ENCODE data around the gene DNAI1. TPM values are rescaled to one million over a fixed set of nuclear protein-coding genes. Genes with fewer than 3 reads are reported as not detected.

Gene DNAI1
- total RNA-seq, 8 experiments from 2014 or later, result 0.61 to 11.5 (median 2.4) TPM

DNA sequence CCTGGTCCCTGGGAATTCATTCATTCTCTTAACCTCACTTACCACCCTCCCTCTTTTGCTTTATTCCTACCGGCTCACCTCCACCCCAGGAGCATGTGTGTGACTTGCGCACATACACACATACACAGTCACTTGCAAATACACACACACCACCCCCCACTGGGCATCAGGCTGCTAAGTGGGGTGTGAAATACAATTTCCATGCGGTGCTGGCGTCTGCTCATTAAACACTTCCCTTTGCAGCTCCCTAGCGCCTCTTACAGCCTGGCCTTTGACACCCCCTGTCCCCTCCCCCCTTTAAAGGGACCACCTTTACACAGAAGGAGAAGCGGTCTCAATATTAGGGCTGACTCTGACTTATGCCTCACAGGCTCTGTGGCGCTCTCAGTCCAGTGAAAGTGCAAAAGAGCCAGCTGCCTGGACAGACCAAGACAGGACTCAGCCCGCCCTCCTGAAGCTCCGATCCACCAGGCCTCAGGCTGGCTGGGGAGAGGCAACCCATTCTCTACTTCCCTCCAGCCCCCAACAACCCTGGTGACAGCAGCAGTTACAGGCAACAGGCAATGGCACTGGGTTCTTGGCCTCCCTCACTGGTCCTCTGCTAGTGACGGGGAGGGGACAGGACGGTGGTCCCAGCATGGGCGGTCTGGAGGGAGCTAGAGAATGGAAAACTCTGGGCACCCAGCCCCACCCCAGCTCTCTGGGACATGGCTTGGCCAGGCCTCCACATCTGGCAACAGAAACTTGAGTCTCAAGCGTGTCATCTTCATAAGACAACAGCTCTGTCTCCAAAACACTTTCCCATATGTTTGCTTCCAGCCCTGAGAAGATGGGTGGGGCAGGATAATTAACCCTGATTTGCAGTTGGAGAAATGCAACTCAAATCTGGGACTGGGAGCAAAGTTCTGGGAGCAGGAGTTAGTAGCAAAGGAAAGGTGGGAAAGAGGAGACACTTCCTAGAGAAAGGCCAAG, 52.2 kb downstream of the DNAI1 start:
- WGBS, 10 experiments, result 0 to 82% (median 24%) methylated on average over 1 to 5 of the region's 13 CpGs; no CpG with 5 or more reads in 5 of the 10 experiments
- Histone ChIP-seq H3K4me1 (replicated peaks in 1 of 2) (peaks cover 47 to 56% of the 10 kb centered on the region in 2 donors), H3K27ac (peak overlapping the region; percentile 58 to 72), H3K4me3 (no peak overlapping the region)
- in situ Hi-C loops (cut with MboI; ENCODE audit: low pct_unique_long_range_greater_than_20kb in 2 of 9, low sequenced_read_pairs in 9 of 9, unreplicated experiment in 9 of 9), result no loop called here
- peak; percentile 14 to 68 (median 57) for ATAC-seq (replicated peaks in 6 of 8)

- ATAC-seq (replicated peaks in 6 of 8), result peak; percentile 16 to 73 (median 36)
- 0 to 80% (median 37%) methylated on average over 1 to 4 of the region's 9 CpGs; no CpG with 5 or more reads in 3 of the 10 experiments for WGBS, 10 experiments
- Histone ChIP-seq H3K27ac (peak overlapping the region in 1 of 2 donors; percentile 68), H3K4me1 (replicated peaks in 1 of 2) (peaks cover 47 to 56% of the 10 kb centered on the region in 2 donors), H3K4me3 (no peak overlapping the region)
- in situ Hi-C loops (cut with MboI; ENCODE audit: low pct_unique_long_range_greater_than_20kb in 2 of 9, low sequenced_read_pairs in 9 of 9, unreplicated experiment in 9 of 9), result no loop called here
These were observed 53.8 kb downstream of the DNAI1 start for GRCh38 chr9:34512131-34513078.

DNA sequence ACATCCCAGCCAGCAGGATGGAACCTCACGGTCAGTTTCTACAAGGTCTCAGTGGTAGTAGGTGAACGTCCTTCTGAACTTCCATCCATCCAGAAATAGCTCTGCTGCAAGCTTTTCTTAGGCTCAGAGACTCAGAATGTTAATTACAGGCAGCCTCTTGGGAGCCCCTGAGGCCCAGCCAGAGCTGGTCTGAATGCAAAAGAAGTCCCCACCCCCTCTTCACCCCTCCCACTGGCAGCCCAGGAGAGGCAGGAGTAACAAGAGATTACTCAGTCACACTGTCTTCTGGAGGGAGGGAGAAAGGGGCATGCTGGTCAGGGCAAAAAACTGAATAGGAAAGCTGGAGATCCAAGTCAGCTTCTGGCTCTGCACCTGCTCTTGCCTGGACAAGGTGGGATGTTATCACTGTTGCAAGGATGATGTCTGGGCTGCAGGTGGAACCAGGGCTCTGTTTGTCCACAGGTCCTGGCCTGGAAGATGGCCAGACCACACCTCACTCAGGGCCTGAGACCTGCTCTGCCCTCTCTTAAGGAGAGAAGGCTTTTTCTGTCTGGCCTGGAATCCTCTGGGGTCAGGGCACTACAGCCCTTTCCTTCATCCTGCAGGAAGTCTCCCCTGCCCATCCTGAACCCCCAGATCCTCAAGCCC, 55.1 kb downstream of the DNAI1 start:
- WGBS, 10 experiments, result 0 to 50% (median 14%) methylated on average over 1 to 2 of the region's 2 CpGs; no CpG with 5 or more reads in 3 of the 10 experiments
- H3K27ac ChIP-seq, result peak overlapping the region; percentile 21 to 50
- peak; percentile 63 to 86 (median 80) for ATAC-seq (replicated peaks in 6 of 8)
- H3K4me1 ChIP-seq (replicated peaks in 1 of 2), result peaks cover 50 to 61% of the 10 kb centered on the region in 2 donors
- in situ Hi-C loops (cut with MboI; ENCODE audit: low pct_unique_long_range_greater_than_20kb in 2 of 9, low sequenced_read_pairs in 9 of 9, unreplicated experiment in 9 of 9), result no loop called here
- H3K4me3 ChIP-seq, result no peak overlapping the region

GRCh38 chr9:34514401-34514800, 55.8 kb downstream of the DNAI1 start:
- Histone ChIP-seq H3K27ac (no peak overlapping the region), H3K4me1 (replicated peaks in 1 of 2) (peaks cover 46 to 55% of the 10 kb centered on the region in 2 donors), H3K4me3 (no peak overlapping the region)
- in situ Hi-C loops (cut with MboI; ENCODE audit: low pct_unique_long_range_greater_than_20kb in 2 of 9, low sequenced_read_pairs in 9 of 9, unreplicated experiment in 9 of 9), result no loop called here
- 40 to 100% (median 88%) methylated on average over 1 to 4 of the region's 8 CpGs; no CpG with 5 or more reads in 6 of the 10 experiments for WGBS, 10 experiments
- ATAC-seq (replicated peaks in 6 of 8), result no peak

GRCh38 chr9:34514816-34515215, 56.2 kb downstream of the DNAI1 start:
- H3K4me1 ChIP-seq (replicated peaks in 1 of 2), result peaks cover 42 to 51% of the 10 kb centered on the region in 2 donors
- 33 to 100% (median 93%) methylated on average over 1 to 2 of the region's 3 CpGs; no CpG with 5 or more reads in 3 of the 10 experiments for WGBS, 10 experiments
- ATAC-seq (replicated peaks in 6 of 8), result no peak
- in situ Hi-C loops (cut with MboI; ENCODE audit: low pct_unique_long_range_greater_than_20kb in 2 of 9, low sequenced_read_pairs in 9 of 9, unreplicated experiment in 9 of 9), result no loop called here
- H3K4me3 ChIP-seq, result no peak overlapping the region
- no peak overlapping the region for H3K27ac ChIP-seq

GRCh38 chr9:34515959-34516358, 57.4 kb downstream of the DNAI1 start:
- WGBS, 10 experiments, result 40 to 100% (median 87%) methylated on average over 1 to 3 of the region's 3 CpGs; no CpG with 5 or more reads in 1 of the 10 experiments
- Histone ChIP-seq H3K4me3 (no peak overlapping the region), H3K27ac (no peak overlapping the region), H3K4me1 (replicated peaks in 1 of 2) (peaks cover 31 to 40% of the 10 kb centered on the region in 2 donors)
- in situ Hi-C loops (cut with MboI; ENCODE audit: low pct_unique_long_range_greater_than_20kb in 2 of 9, low sequenced_read_pairs in 9 of 9, unreplicated experiment in 9 of 9), result no loop called here
- no peak for ATAC-seq (replicated peaks in 6 of 8)

DNA sequence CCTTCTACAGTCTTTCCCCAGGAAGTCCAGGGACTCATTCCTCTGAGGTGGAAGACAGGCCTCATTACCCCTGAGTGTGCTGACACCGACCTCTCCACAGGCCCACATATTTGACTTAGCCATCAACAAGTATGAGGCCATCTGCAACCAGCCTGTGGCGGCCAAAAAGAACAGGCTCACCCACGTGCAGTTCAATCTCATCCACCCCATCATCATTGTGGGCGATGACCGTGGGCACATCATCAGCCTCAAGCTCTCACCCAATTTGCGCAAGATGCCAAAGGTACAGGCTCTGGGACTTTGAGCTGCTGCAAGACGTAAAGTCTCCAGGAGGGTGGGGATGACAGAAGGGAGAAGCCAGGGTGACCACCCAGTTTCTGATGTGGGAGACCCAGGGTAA, 58.6 kb downstream of the DNAI1 start:
- in situ Hi-C loops (cut with MboI; ENCODE audit: low pct_unique_long_range_greater_than_20kb in 2 of 9, low sequenced_read_pairs in 9 of 9, unreplicated experiment in 9 of 9), result no loop called here
- Histone ChIP-seq H3K4me3 (no peak overlapping the region), H3K27ac (no peak overlapping the region), H3K4me1 (replicated peaks in 1 of 2) (peaks cover 27 to 28% of the 10 kb centered on the region in 2 donors)
- ATAC-seq (replicated peaks in 6 of 8), result no peak
- 40 to 100% (median 67%) methylated on average over 1 to 6 of the region's 7 CpGs; no CpG with 5 or more reads in 3 of the 10 experiments for WGBS, 10 experiments

GRCh38 chr9:34518110-34518616, 59.6 kb downstream of the DNAI1 start:
- no peak overlapping the region for H3K4me3 ChIP-seq
- ATAC-seq (replicated peaks in 6 of 8), result peak in 2 of 8 experiments; percentile 1
- 7 to 86% (median 75%) methylated on average over 2 to 3 of the region's 6 CpGs; no CpG with 5 or more reads in 6 of the 10 experiments for WGBS, 10 experiments
- peak overlapping the region in 1 of 2 donors; percentile 20 for H3K27ac ChIP-seq
- H3K4me1 ChIP-seq (replicated peaks in 1 of 2), result peaks cover 18 to 21% of the 10 kb centered on the region in 2 donors
- in situ Hi-C loops (cut with MboI; ENCODE audit: low pct_unique_long_range_greater_than_20kb in 2 of 9, low sequenced_read_pairs in 9 of 9, unreplicated experiment in 9 of 9), result no loop called here

DNA sequence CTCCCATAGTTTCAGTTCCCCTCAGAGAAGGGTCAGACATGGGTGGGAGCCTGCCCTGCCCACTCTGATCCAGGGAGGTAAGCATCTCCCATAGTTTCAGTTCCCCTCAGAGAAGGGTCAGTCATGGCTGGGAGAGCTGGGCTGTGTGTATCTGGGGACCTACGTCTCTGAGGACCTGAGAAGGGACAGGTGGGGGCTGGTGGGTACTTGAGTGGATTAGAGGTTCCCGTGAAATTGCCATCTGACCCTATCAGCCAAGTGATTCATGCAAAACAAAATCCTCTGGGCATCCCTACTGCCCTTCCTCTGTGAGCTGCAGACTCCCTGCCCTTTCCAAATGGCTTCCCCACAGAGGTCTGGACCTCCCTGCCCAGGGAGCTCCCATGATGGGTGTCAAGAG, 60.3 kb downstream of the DNAI1 start:
- in situ Hi-C loops (cut with MboI; ENCODE audit: low pct_unique_long_range_greater_than_20kb in 2 of 9, low sequenced_read_pairs in 9 of 9, unreplicated experiment in 9 of 9), result no loop called here
- Histone ChIP-seq H3K4me1 (replicated peaks in 1 of 2) (peaks cover 15 to 19% of the 10 kb centered on the region in 2 donors), H3K27ac (no peak overlapping the region), H3K4me3 (no peak overlapping the region)
- WGBS, 10 experiments, result 100% methylated on average over 2 of the region's 2 CpGs; no CpG with 5 or more reads in 9 of the 10 experiments
- ATAC-seq (replicated peaks in 6 of 8), result no peak

DNA sequence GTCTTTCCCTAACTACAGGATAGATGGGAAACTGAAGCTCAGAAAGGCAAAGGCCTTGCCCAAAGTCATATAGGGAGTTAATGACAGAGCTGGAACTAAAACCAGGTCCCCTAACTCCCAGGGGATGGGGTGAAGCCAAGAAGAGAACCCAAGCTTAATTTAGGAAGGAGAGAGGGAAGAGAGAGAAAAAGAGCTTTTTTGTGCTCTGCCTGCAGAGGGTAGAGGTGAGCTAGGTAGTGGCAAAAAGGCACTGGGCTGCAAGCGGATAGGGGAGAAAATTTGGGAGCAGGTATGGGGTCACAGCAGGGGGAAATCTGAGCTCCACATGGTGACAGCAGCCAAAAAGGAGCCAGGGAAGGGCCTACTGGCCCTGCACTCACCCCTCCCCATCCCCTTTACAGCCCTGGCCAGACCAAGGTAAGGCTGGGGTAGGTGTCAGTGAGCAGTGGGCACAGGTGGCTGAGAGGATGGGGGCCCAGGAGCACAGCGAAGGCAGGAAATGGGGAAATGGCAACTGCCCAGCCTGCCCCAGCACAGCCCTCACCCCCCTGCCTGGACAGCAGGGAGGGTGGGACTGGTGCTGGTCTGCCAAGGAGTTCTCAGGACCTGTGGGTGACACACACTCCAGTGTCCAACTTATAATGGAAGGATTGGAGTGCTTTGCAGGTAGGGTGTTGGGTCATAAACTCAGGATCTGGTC, 60.9 kb downstream of the DNAI1 start:
- peaks cover 9 to 14% of the 10 kb centered on the region in 2 donors for H3K4me1 ChIP-seq (replicated peaks in 1 of 2)
- WGBS, 10 experiments, result 87 to 100% (median 100%) methylated on average over 1 to 2 of the region's 2 CpGs; no CpG with 5 or more reads in 5 of the 10 experiments
- H3K4me3 ChIP-seq, result no peak overlapping the region
- in situ Hi-C loops (cut with MboI; ENCODE audit: low pct_unique_long_range_greater_than_20kb in 2 of 9, low sequenced_read_pairs in 9 of 9, unreplicated experiment in 9 of 9), result no loop called here
- no peak overlapping the region for H3K27ac ChIP-seq
- no peak for ATAC-seq (replicated peaks in 6 of 8)

DNA sequence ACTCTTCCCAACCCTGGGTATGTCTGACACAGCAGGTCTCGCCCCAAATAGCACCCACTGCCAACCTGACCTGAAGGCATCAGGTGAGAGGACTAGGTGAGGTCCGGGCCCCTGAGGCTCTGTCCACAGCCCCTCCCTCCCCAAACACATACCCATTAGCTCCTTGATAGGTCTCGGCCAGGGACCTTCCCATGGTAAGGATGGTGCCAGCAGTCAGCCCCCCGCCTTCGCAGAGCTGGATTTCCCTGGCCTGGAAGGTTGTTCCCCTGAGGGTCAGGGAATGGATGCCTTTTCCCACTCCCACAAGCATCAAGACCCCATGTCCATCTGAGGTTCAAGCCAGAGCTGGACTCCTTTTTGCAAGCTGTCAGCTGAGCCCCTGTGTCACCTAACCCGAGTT, 61.5 kb downstream of the DNAI1 start:
- H3K4me1 ChIP-seq (replicated peaks in 1 of 2), result peaks cover 9 to 14% of the 10 kb centered on the region in 2 donors
- 29 to 100% (median 92%) methylated on average over 1 to 2 of the region's 6 CpGs; no CpG with 5 or more reads in 5 of the 10 experiments for WGBS, 10 experiments
- H3K4me3 ChIP-seq, result no peak overlapping the region
- in situ Hi-C loops (cut with MboI; ENCODE audit: low pct_unique_long_range_greater_than_20kb in 2 of 9, low sequenced_read_pairs in 9 of 9, unreplicated experiment in 9 of 9), result no loop called here
- no peak overlapping the region for H3K27ac ChIP-seq
- no peak for ATAC-seq (replicated peaks in 6 of 8)
